Central memory CD8-positive, alpha-beta T cell (primary cell): ENCODE measurements around the gene EIF4B.
A peak's percentile ranks its signal among the peaks of the same experiment; 100 is the strongest.

Source experiments
- ATAC-seq: fragments of 150-1000 bp; cut with Tn5 transposase; replicated peaks from 2 replicates; pipeline ENCODE4 v1.10.0; 2022; ENCODE audit warnings: mild to moderate bottlenecking, moderate FRiP score, moderate number of reproducible peaks; ENCODE audit not compliant: poor library complexity, severe bottlenecking; ENCODE audit errors: extremely low read depth
- DNase-seq, 2 donors: peaks; one replicate each; pipeline ENCODE4 v3.0.0; 2021; ENCODE audit warnings: low spot score in 2 of 2
- H3K27ac Mint-ChIP-seq: one replicate; pipeline ENCODE4 v1.8.0; 2022; ENCODE audit warnings: low read depth, mild to moderate bottlenecking, moderate library complexity, mixed read lengths
- H3K27me3 Mint-ChIP-seq: one replicate; pipeline ENCODE4 v1.8.0; 2022; ENCODE audit warnings: mixed read lengths
- H3K36me3 Mint-ChIP-seq: one replicate; pipeline ENCODE4 v1.8.0; 2022; ENCODE audit warnings: mild to moderate bottlenecking, moderate library complexity, mixed read lengths; ENCODE audit not compliant: insufficient read depth
- H3K4me1 Mint-ChIP-seq: one replicate; pipeline ENCODE4 v1.8.0; 2022; ENCODE audit warnings: mixed read lengths
- H3K4me3 Mint-ChIP-seq: one replicate; pipeline ENCODE4 v1.8.0; 2022; ENCODE audit warnings: mild to moderate bottlenecking, moderate library complexity, mixed read lengths
- H3K9me3 Mint-ChIP-seq: one replicate; pipeline ENCODE4 v1.8.0; 2022; ENCODE audit warnings: mixed read lengths

The EIF4B gene, protein sequence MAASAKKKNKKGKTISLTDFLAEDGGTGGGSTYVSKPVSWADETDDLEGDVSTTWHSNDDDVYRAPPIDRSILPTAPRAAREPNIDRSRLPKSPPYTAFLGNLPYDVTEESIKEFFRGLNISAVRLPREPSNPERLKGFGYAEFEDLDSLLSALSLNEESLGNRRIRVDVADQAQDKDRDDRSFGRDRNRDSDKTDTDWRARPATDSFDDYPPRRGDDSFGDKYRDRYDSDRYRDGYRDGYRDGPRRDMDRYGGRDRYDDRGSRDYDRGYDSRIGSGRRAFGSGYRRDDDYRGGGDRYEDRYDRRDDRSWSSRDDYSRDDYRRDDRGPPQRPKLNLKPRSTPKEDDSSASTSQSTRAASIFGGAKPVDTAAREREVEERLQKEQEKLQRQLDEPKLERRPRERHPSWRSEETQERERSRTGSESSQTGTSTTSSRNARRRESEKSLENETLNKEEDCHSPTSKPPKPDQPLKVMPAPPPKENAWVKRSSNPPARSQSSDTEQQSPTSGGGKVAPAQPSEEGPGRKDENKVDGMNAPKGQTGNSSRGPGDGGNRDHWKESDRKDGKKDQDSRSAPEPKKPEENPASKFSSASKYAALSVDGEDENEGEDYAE

DNA sequence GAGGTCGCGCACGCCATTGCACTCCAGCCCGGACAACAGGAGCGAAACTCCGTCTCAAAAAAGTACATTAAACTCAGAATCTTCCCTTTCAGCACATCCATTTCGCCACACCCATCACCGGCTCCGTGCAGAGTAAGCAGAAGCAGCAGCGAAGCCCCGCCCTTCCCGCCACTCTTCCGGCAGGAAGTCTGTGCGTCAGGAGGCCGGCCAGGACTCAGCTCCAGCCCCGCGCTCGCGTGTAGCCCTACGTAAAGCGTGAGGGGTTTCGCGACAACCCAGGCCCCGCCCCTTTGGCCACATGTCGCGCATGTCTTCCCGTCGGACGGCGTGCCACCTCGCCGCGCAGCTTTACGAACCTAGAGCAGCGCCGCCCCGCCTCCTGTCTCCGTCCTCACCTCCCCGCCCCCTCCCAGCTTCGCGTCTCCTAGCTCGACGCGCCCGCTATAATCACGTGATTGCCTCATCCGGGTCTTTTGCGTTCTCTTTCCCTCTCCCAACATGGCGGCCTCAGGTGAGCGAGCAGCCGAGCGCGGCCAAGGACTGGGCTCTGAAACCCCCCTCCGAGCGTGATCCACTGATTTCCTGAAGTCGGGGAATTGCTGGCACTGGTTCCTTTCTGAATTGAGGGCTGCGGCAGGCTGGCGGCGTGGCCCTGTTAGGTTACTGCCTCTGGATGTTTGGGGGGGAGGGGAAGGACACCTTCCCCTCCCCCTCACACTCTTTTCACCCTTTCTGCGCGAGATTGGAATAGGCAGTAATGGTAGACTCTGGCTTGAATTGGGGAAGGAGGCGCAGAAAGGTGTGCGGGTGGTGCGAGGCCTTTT, at the start of gene EIF4B:
TSS of gene EIF4B (plus strand) at position 471 of the 824 bp plus-strand sequence. CDS start at position 499, 28 bp downstream.
- H3K4me3 Mint-ChIP-seq, result peak within 1 kb of the TSS; percentile 100
- H3K9me3 Mint-ChIP-seq, result no peaks in the 10 kb centered on the region
- H3K36me3 Mint-ChIP-seq, result peaks cover 20% of the 10 kb centered on the region
- no peaks in the 10 kb centered on the region for H3K27me3 Mint-ChIP-seq
- DNase-seq, result peak; percentile 96 to 99
- peaks cover 48% of the 10 kb centered on the region for H3K4me1 Mint-ChIP-seq
- ATAC-seq, result peak; percentile 92
- H3K27ac Mint-ChIP-seq, result peak within 1 kb of the TSS; percentile 90

DNA sequence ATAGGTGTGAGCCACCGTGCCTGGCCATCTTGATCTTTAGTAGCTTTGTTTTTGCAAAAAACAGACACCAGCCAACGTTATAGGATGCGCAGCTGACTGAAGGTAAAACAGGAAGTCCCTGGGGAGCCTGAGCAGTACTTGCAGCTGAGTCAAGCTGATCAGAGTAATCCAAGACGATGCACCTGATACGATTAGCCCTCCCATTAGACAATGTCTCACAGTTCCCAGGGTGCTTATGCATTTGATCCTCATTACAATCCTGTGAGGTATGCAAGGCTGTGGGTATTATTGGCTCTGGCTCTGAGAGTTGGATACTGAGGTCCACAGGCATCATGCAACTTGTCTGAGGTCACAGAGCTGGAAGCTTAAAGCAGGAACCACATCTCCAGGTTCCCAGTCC, 49.3 kb upstream of the EIF4B start:
- no peak overlapping the region for H3K4me3 Mint-ChIP-seq
- no peak overlapping the region for H3K27ac Mint-ChIP-seq
- H3K9me3 Mint-ChIP-seq, result no peaks in the 10 kb centered on the region
- peaks cover 19% of the 10 kb centered on the region for H3K27me3 Mint-ChIP-seq
- H3K4me1 Mint-ChIP-seq, result no peaks in the 10 kb centered on the region
- no peaks in the 10 kb centered on the region for H3K36me3 Mint-ChIP-seq
- ATAC-seq (no peak), DNase-seq (no peak)

DNA sequence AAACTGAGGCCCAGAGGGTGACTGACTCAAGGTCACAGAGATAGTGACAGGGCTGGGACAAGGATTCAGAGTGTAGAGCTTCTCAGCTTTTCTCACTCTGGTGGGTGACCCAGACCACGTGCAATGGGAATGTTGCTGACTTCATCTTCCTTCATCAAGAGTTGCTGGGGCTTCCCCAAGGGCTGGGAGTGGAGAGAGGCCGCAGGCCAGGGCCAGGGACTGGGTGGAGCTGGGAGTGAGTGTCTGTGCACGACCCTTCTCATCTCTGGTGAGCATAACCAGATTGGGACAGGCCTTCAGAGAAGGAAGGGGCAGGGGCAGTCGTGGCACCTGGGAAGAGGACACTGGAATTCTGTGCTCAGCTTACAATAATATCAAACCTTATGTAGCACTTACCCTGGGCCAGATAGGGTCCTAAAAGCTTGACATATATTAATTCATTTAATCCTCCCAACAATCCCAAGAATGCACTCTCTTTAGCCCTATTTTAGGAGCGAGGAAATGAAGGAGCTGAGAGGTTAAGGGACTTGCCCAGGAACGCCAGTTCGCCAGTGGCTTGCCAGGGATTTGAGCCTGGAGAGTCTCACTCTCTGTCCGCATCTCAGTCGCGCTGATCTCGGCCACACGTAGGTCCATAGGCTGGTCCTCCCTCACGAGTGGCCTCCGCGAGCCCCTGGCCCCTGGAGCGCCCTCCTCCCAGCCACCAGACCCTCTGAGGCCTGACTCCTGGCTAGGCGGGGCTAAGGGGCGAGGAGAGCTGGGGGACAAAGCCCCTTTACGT, 41.5 kb upstream of the EIF4B start:
- Mint-ChIP-seq H3K36me3 (no peaks in the 10 kb centered on the region), H3K4me1 (no peaks in the 10 kb centered on the region), H3K27ac (no peak overlapping the region), H3K4me3 (no peak overlapping the region), H3K9me3 (no peaks in the 10 kb centered on the region), H3K27me3 (peaks cover 60% of the 10 kb centered on the region)
- no peak for ATAC-seq
- DNase-seq, result no peak

DNA sequence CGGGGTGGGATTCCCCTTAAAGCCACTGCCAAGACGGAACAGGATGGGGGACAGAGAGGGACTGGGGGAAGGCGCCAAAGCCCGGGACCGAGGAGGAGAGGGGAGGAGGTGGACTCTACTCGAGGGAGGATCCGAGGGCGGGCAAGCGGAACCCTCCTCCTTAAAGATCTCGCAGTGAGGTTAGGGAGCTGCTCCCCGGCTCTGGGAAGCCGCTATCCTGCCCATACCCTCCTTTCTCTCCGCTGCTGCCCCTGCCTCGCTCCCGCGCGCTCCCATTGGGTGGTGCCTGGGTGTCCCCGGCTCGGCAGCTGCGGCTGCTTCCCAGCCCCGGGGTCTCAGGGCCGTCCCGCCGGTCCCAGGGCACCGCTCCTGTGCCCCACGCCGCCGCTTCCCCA, 40.9 kb upstream of the EIF4B start:
- Mint-ChIP-seq H3K4me3 (no peak overlapping the region), H3K27me3 (peaks cover 57% of the 10 kb centered on the region)

DNA sequence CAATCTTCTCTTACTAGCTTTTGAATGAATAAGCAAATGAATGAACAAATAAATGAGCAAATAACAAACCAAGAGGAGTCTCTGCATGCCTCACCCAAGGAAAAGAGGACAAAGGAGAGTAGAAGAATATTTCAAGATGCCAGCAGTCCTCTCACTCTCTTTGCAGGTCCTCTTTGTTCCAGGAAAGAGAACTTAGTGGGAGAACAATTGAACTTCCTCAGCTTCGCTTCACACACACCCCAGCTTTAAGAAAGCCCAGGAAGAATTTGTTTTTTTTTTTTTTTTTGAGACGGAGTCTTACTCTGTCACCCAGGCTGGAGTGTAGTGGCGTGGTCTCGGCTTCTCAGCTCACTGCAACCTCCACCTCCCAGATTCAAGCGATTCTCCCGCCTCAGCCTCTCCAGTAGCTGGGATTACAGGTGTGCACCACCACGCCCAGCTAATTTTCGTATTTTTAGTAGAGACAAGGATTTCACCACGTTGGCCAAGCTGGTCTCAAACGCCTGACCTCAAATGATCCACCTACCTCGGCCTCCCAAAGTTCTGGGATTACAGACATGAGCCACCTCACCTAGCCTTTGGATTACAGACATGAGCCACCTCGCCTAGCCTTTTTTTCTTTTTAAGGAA, 37.0 kb upstream of the EIF4B start:
- Mint-ChIP-seq H3K36me3 (no peaks in the 10 kb centered on the region), H3K4me3 (no peak overlapping the region), H3K9me3 (no peaks in the 10 kb centered on the region), H3K27ac (no peak overlapping the region), H3K4me1 (no peaks in the 10 kb centered on the region), H3K27me3 (peaks cover 28% of the 10 kb centered on the region)
- no peak for DNase-seq
- ATAC-seq, result no peak

More for the DNA sequence above, 40.9 kb upstream of the EIF4B start:
- Mint-ChIP-seq H3K36me3 (no peaks in the 10 kb centered on the region), H3K27ac (no peak overlapping the region), H3K9me3 (no peaks in the 10 kb centered on the region), H3K4me1 (no peaks in the 10 kb centered on the region)
- ATAC-seq (no peak), DNase-seq (no peak)

DNA sequence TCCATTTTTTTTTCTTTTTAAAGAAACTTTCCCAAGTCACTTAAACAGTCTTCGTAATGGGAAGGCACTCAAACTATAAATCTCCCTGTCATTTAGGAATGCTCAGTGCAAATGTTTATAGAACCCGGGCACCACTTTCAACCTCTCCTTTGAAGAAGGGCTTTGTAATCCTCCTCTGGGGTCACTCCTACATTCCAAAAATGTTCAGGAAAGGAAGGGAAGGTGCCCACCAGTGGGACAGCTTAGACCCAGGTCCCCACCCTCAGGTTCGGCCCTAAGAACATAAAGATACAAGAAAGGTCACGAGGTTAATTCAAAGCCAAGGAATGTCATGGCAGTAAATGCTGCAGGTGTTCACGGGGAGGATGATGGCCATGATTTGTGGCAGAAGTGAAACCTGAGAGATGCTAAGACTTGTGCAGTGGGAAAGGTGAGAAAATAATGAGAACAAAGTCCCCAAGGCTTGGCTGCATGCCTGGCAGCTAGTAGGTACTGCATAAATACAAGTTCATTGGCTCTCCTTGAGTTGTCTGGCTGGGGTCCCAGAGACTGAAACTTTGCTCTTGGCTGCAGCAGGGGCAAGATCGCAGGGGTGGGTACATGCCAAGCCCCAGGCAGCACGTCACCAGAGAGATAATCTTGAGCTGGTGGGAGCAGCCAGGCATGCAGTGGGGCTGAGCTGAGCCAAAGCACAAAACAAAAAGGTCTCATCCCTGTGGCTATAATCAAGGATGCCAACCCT, 36.3 kb upstream of the EIF4B start:
- no peak overlapping the region for H3K27ac Mint-ChIP-seq
- H3K27me3 Mint-ChIP-seq, result peaks cover 28% of the 10 kb centered on the region
- H3K9me3 Mint-ChIP-seq, result no peaks in the 10 kb centered on the region
- H3K4me3 Mint-ChIP-seq, result no peak overlapping the region
- DNase-seq, result no peak
- H3K36me3 Mint-ChIP-seq, result no peaks in the 10 kb centered on the region
- H3K4me1 Mint-ChIP-seq, result no peaks in the 10 kb centered on the region
- no peak for ATAC-seq

DNA sequence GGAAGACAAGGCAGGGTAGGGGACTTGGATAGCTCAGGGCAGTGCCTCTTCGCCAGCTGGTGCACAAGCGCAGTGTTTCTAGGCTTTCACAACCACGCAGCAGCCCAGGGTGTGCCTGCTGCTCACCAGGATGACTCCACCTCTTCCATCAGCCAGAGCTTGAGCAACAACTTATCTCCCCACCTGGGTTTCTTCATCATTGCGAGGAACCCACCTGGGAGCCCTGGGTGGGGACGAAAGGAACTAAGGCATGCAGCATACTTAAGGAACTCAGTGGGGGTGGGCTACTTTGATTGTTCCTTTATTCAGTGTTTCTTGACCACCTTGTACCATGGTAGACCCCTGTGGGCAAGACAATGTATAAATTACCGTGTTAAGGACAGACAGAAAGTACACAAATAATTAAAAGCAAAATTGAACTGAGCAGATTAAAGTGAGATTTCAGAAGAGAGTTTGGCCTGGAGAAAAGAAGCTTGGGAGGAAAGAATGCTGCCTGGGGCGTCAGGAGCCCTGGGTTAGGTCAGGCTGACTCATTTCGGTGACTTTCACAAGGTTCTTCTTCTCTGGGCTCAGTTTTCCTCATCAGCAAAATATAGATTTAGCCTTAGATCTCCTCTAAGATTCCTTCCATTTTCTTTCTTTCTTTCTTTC, 34.5 kb upstream of the EIF4B start:
- Mint-ChIP-seq H3K36me3 (peaks cover 2% of the 10 kb centered on the region), H3K4me1 (no peaks in the 10 kb centered on the region), H3K27me3 (peaks cover 38% of the 10 kb centered on the region), H3K9me3 (no peaks in the 10 kb centered on the region), H3K4me3 (no peak overlapping the region), H3K27ac (no peak overlapping the region)
- DNase-seq, result no peak
- ATAC-seq, result no peak

DNA sequence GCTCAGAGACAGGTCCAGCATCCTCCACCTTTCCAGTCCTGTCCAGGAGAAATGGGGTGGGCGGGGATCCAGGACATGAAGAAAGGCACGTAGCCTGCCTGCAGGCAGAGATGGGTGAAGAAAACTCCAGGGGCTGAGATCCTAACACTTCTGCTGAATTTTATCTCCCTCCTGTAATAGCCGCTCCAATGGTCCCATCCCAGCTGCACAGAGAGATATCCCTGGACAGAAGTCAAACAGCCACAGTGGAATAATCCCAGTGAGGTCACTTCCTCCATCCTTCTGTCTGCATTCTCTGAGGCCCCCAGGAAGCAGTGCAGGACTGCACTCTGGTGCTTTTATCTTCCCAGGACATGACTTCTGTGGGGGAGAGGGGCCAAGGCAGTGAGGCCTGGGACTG, 31.1 kb upstream of the EIF4B start:
- ATAC-seq (no peak), DNase-seq (no peak)
- no peaks in the 10 kb centered on the region for H3K4me1 Mint-ChIP-seq
- H3K9me3 Mint-ChIP-seq, result no peaks in the 10 kb centered on the region
- H3K27ac Mint-ChIP-seq, result no peak overlapping the region
- peaks cover 55% of the 10 kb centered on the region for H3K27me3 Mint-ChIP-seq
- peaks cover 2% of the 10 kb centered on the region for H3K36me3 Mint-ChIP-seq
- H3K4me3 Mint-ChIP-seq, result no peak overlapping the region

DNA sequence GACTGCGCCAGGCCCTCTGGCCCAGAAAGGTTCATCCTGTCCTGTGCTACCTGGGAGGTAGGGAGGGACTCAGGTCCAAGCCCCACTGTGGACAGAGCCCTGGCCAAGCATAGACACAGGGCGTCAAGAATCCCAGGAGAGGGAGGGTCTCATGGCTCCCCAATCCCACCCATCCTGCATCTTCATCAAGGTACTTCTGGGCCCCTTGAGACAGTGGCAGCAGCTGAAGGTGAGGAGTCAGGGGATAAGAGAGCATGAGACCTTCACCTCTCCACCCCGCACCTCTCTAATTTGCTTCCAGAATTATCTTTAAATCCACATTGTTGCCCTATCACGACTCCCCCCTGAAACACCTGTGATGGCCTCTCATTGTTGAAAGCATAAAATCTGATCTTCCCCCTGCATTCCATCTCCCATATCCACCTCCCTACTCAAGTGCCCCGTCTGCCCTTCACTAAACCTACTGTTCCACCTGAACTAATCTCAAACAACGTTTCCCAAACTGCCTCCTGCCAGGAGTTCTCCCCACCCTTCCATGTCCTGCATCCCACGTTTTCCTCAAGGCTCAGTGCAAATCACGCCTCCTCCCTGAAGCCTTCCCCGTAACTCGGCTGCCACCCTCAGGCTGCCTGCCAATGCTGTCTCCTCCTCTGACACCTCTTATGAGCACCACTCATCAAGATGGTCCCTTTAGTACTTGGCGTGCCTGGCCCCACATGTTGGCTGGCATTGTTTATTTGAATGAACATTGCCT, 30.3 kb upstream of the EIF4B start:
- Mint-ChIP-seq H3K4me3 (no peak overlapping the region), H3K9me3 (no peaks in the 10 kb centered on the region), H3K27me3 (peaks cover 63% of the 10 kb centered on the region), H3K27ac (no peak overlapping the region), H3K36me3 (peaks cover 2% of the 10 kb centered on the region), H3K4me1 (no peaks in the 10 kb centered on the region)
- DNase-seq (no peak), ATAC-seq (no peak)

DNA sequence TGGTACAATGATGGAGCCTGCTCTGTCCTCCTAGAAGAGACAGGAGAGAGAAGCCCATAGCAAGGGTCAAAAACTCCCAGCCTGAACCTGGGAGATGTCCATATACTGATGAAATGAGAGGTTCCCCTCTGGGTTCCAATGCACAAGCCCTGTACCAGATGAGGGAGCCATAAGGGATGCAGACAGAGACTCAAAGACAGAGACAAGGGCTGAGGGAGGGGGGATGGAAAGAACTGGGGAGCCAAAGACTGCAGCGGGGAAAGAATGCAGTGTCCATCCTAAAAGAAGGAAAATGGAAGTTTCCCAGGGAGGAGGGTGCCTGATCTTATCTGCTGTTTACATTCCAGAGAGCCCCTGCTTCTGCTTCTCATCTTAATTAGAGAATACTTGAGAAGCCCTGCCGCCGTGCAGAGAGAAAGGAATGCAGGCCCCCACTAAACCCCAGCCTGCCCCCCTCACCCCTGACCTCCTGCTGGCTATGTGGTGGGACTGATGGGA, 29.6 kb upstream of the EIF4B start:
- Mint-ChIP-seq H3K4me3 (no peak overlapping the region), H3K4me1 (no peaks in the 10 kb centered on the region), H3K36me3 (peaks cover 2% of the 10 kb centered on the region), H3K27ac (no peak overlapping the region), H3K9me3 (no peaks in the 10 kb centered on the region), H3K27me3 (peaks cover 64% of the 10 kb centered on the region)
- DNase-seq, result no peak
- no peak for ATAC-seq
